WTC11 (cell line): Measurements from ENCODE around the gene NLRC5. TPM values are rescaled to one million over a fixed set of nuclear protein-coding genes. Genes with fewer than 3 reads are reported as not detected.

Experiments
- ATAC-seq: fragments of 200-7000 bp; cut with Tn5 transposase; 2 replicates; pipeline ENCODE4 v1.10.0; 2021; ENCODE audit warnings: mild to moderate bottlenecking, moderate library complexity
- CTCF ChIA-PET: fragments of 300-600 bp; sonication (Branson Sonifier 250); formaldehyde crosslinking; loops from one replicate; lab custom pipeline; 2021; ENCODE audit warnings: antibody characterized with exemption; lab: Charles Lee
- POLR2A ChIA-PET: fragments of 350-600 bp; sonication (Branson Sonifier 250); formaldehyde crosslinking; loops from one replicate; lab custom pipeline; 2021; ENCODE audit warnings: antibody characterized with exemption; lab: Charles Lee
- DNase-seq: peaks from one replicate; pipeline ENCODE4 v3.0.0; 2021; ENCODE audit warnings: low spot score
- H3K27ac Mint-ChIP-seq: 2 replicates; pipeline ENCODE4 v1.8.0; 2021; ENCODE audit warnings: mixed read lengths
- H3K27me3 Mint-ChIP-seq: 2 replicates; pipeline ENCODE4 v1.8.0; 2021; ENCODE audit warnings: low read depth, mild to moderate bottlenecking, moderate library complexity, mixed read lengths
- H3K36me3 Mint-ChIP-seq: 2 replicates; pipeline ENCODE4 v1.8.0; 2021; ENCODE audit warnings: mixed read lengths
- H3K4me1 Mint-ChIP-seq: 2 replicates; pipeline ENCODE4 v1.8.0; 2022; ENCODE audit warnings: mixed read lengths
- H3K4me3 Mint-ChIP-seq: 2 replicates; pipeline ENCODE4 v1.8.0; 2021; ENCODE audit warnings: mild to moderate bottlenecking, moderate library complexity, mixed read lengths
- H3K9me3 Mint-ChIP-seq: 2 replicates; pipeline ENCODE4 v1.8.0; 2021; ENCODE audit warnings: mixed read lengths
- CREM ChIP-seq: sonication (generic); formaldehyde crosslinking; IDR thresholded peaks from 2 replicates; pipeline ENCODE4 v1.8.1; 2022; ENCODE audit warnings: mild to moderate bottlenecking, missing genetic modification reagents, moderate library complexity
- GTF2I ChIP-seq: fragments of 250-450 bp; sonication (Bioruptor Pico); conservative IDR thresholded peaks from 2 replicates; pipeline ENCODE4 v1.4.0; 2021; ENCODE audit warnings: mild to moderate bottlenecking
- ZNF263 ChIP-seq: sonication (generic); formaldehyde crosslinking; IDR thresholded peaks from 2 replicates; pipeline ENCODE4 v1.8.1; 2022; ENCODE audit warnings: low read depth, mild to moderate bottlenecking, moderate library complexity, missing genetic modification reagents
- total RNA-seq: library from RNA; stranded (reverse); gene quantifications from 3 replicates; pipeline ENCODE4 v1.2.3, GENCODE V29; 2021
- TF ChIP-seq, protein P1 (sequence below): sonication (generic); formaldehyde crosslinking; IDR thresholded peaks from 2 replicates; pipeline ENCODE4 v1.8.0; 2022; ENCODE audit warnings: mild to moderate bottlenecking, missing genetic modification reagents
- TF ChIP-seq, protein P2 (sequence below): fragments of 250-450 bp; sonication (Bioruptor Pico); IDR thresholded peaks from 2 replicates; pipeline ENCODE4 v1.9.0; 2021; ENCODE audit warnings: mild to moderate bottlenecking, borderline replicate concordance
- TF ChIP-seq, protein P3 (sequence below): fragments of 250-450 bp; sonication (Bioruptor Pico); IDR thresholded peaks from 2 replicates; pipeline ENCODE4 v2.1.2; 2022; ENCODE audit warnings: mild to moderate bottlenecking, moderate library complexity
- TF ChIP-seq, protein P4 (sequence below): fragments of 250-450 bp; sonication (Bioruptor Pico); IDR thresholded peaks from 2 replicates; pipeline ENCODE4 v1.8.0; 2021; ENCODE audit warnings: mild to moderate bottlenecking
- TF ChIP-seq, protein P5 (sequence below): fragments of 250-450 bp; sonication (Bioruptor Pico); IDR thresholded peaks from 2 replicates; pipeline ENCODE4 v1.9.0; 2021; ENCODE audit warnings: moderate library complexity, mild to moderate bottlenecking, inconsistent platforms, borderline replicate concordance
- TF ChIP-seq, protein P6 (sequence below): sonication (generic); formaldehyde crosslinking; IDR thresholded peaks from 2 replicates; pipeline ENCODE4 v1.8.0; 2022; ENCODE audit warnings: missing genetic modification reagents

The NLRC5 gene
- total RNA-seq, 1 experiment from 2014 or later, result 2.8 TPM

DNA sequence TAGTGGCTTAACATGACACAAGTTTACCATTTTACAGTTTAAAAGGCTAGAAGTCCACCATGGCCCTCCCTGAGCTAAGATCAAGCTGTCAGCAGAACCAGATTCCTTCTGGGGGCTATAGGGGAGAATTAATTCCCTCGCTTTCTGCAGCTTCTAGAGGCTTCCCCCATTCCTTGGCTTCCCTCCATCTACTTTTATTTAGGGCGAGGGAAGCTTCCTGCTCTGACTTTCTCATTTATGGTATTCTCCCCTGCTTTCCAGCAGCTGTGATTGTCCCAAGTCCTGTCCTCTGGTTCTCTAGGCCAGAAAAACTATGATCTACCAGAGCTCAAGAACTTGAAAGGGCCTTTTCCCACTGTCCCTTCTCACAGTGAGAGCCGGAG lies 23.3 kb upstream of the NLRC5 start:
- no peak overlapping the region for H3K27ac Mint-ChIP-seq
- ATAC-seq, result no peak

DNA sequence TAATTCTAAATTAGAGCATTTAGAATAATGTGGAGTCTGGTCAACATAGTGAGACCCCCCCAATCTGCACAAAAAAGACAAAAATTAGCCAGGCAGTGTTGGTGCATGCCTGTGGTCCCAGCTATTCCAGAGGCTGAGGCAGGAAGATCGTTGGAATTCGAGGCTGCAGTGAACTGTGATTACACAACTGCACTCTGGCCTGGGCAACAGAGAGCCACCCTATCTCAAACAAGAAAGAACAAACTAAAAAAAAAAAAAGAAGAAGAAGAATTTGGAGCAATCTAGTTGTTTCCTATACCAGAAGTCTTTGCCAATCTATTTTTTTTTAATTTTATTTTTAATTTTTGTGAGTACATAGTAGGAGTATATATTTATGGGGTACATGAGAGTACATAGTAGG lies 21.6 kb upstream of the NLRC5 start:
- peaks cover 4% of the 10 kb centered on the region; the same call in 1 of the 2 replicates for H3K9me3 Mint-ChIP-seq
- ATAC-seq (no peak), DNase-seq (no peak)
- ChIA-PET POLR2A (no interaction called here), CTCF (no interaction called here)
- H3K4me3 Mint-ChIP-seq, result no peak overlapping the region
- no peak overlapping the region for H3K27ac Mint-ChIP-seq
- peaks cover 7% of the 10 kb centered on the region for H3K4me1 Mint-ChIP-seq
- no peaks in the 10 kb centered on the region for H3K36me3 Mint-ChIP-seq
- TF ChIP-seq, protein P1, sequence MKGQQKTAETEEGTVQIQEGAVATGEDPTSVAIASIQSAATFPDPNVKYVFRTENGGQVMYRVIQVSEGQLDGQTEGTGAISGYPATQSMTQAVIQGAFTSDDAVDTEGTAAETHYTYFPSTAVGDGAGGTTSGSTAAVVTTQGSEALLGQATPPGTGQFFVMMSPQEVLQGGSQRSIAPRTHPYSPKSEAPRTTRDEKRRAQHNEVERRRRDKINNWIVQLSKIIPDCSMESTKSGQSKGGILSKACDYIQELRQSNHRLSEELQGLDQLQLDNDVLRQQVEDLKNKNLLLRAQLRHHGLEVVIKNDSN (CRISPR knock-in tag), result no peak
- TF ChIP-seq, protein P2, sequence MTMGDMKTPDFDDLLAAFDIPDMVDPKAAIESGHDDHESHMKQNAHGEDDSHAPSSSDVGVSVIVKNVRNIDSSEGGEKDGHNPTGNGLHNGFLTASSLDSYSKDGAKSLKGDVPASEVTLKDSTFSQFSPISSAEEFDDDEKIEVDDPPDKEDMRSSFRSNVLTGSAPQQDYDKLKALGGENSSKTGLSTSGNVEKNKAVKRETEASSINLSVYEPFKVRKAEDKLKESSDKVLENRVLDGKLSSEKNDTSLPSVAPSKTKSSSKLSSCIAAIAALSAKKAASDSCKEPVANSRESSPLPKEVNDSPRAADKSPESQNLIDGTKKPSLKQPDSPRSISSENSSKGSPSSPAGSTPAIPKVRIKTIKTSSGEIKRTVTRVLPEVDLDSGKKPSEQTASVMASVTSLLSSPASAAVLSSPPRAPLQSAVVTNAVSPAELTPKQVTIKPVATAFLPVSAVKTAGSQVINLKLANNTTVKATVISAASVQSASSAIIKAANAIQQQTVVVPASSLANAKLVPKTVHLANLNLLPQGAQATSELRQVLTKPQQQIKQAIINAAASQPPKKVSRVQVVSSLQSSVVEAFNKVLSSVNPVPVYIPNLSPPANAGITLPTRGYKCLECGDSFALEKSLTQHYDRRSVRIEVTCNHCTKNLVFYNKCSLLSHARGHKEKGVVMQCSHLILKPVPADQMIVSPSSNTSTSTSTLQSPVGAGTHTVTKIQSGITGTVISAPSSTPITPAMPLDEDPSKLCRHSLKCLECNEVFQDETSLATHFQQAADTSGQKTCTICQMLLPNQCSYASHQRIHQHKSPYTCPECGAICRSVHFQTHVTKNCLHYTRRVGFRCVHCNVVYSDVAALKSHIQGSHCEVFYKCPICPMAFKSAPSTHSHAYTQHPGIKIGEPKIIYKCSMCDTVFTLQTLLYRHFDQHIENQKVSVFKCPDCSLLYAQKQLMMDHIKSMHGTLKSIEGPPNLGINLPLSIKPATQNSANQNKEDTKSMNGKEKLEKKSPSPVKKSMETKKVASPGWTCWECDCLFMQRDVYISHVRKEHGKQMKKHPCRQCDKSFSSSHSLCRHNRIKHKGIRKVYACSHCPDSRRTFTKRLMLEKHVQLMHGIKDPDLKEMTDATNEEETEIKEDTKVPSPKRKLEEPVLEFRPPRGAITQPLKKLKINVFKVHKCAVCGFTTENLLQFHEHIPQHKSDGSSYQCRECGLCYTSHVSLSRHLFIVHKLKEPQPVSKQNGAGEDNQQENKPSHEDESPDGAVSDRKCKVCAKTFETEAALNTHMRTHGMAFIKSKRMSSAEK, result no peak
- TF ChIP-seq, protein P3, sequence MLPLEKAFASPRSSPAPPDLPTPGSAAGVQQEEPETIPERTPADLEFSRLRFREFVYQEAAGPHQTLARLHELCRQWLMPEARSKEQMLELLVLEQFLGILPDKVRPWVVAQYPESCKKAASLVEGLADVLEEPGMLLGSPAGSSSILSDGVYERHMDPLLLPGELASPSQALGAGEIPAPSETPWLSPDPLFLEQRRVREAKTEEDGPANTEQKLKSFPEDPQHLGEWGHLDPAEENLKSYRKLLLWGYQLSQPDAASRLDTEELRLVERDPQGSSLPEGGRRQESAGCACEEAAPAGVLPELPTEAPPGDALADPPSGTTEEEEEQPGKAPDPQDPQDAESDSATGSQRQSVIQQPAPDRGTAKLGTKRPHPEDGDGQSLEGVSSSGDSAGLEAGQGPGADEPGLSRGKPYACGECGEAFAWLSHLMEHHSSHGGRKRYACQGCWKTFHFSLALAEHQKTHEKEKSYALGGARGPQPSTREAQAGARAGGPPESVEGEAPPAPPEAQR (CRISPR knock-in tag), result no peak
- TF ChIP-seq ZNF263 (CRISPR knock-in tag), result no peak
- TF ChIP-seq, protein P4, sequence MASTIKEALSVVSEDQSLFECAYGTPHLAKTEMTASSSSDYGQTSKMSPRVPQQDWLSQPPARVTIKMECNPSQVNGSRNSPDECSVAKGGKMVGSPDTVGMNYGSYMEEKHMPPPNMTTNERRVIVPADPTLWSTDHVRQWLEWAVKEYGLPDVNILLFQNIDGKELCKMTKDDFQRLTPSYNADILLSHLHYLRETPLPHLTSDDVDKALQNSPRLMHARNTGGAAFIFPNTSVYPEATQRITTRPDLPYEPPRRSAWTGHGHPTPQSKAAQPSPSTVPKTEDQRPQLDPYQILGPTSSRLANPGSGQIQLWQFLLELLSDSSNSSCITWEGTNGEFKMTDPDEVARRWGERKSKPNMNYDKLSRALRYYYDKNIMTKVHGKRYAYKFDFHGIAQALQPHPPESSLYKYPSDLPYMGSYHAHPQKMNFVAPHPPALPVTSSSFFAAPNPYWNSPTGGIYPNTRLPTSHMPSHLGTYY, result no peak
- H3K27me3 Mint-ChIP-seq, result no peaks in the 10 kb centered on the region

More for the DNA sequence above, 23.3 kb upstream of the NLRC5 start:
- DNase-seq, result no peak
- H3K9me3 Mint-ChIP-seq, result peaks cover 4% of the 10 kb centered on the region; the same call in 1 of the 2 replicates
- TF ChIP-seq, protein P1 (CRISPR knock-in tag), result no peak
- TF ChIP-seq CREM (no peak), GTF2I (no peak)
- TF ChIP-seq, protein P5, sequence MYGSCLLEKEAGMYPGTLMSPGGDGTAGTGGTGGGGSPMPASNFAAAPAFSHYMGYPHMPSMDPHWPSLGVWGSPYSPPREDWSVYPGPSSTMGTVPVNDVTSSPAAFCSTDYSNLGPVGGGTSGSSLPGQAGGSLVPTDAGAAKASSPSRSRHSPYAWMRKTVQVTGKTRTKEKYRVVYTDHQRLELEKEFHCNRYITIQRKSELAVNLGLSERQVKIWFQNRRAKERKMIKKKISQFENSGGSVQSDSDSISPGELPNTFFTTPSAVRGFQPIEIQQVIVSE (CRISPR knock-in tag), result no peak
- TF ChIP-seq, protein P6, sequence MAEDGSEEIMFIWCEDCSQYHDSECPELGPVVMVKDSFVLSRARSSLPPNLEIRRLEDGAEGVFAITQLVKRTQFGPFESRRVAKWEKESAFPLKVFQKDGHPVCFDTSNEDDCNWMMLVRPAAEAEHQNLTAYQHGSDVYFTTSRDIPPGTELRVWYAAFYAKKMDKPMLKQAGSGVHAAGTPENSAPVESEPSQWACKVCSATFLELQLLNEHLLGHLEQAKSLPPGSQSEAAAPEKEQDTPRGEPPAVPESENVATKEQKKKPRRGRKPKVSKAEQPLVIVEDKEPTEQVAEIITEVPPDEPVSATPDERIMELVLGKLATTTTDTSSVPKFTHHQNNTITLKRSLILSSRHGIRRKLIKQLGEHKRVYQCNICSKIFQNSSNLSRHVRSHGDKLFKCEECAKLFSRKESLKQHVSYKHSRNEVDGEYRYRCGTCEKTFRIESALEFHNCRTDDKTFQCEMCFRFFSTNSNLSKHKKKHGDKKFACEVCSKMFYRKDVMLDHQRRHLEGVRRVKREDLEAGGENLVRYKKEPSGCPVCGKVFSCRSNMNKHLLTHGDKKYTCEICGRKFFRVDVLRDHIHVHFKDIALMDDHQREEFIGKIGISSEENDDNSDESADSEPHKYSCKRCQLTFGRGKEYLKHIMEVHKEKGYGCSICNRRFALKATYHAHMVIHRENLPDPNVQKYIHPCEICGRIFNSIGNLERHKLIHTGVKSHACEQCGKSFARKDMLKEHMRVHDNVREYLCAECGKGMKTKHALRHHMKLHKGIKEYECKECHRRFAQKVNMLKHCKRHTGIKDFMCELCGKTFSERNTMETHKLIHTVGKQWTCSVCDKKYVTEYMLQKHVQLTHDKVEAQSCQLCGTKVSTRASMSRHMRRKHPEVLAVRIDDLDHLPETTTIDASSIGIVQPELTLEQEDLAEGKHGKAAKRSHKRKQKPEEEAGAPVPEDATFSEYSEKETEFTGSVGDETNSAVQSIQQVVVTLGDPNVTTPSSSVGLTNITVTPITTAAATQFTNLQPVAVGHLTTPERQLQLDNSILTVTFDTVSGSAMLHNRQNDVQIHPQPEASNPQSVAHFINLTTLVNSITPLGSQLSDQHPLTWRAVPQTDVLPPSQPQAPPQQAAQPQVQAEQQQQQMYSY, result no peak
- H3K27me3 Mint-ChIP-seq, result no peaks in the 10 kb centered on the region
- H3K36me3 Mint-ChIP-seq, result no peaks in the 10 kb centered on the region
- ChIA-PET CTCF (interaction anchor here (0.5 to 3.7 kb wide), 12 partner anchors 10 to 179 kb away, joined by 3 to 71 read pairs (median 3); partner anchors contain the start of gene CPNE2), POLR2A (no interaction called here)
- no peak overlapping the region for H3K4me3 Mint-ChIP-seq
- H3K4me1 Mint-ChIP-seq, result peaks cover 7% of the 10 kb centered on the region
